Activated CD4-positive, alpha-beta T cell treated with anti-CD3 and anti-CD28 coated beads, Interleukin-2, amount 50 U/mL, for 16 hours (primary cell): Measurements from ENCODE around the gene GPBP1.
"Not testable (repeated sequence)": the region's sequence is repeated elsewhere in the genome, so short reads cannot be mapped to it uniquely, and the experiment has no call there.

Experiments used
- DNase-seq: peaks from one replicate; pipeline ENCODE4 v3.0.0-alpha.2; 2020

The GPBP1 gene

GRCh38 chr5:57211039-57211438 is 37.2 kb downstream of the GPBP1 start:
- no peak for DNase-seq

- no peak for DNase-seq
Observed at GRCh38 chr5:57215629-57216195, 41.9 kb downstream of the GPBP1 start.

- DNase-seq: no peak
Observed at GRCh38 chr5:57216714-57217113, 42.9 kb downstream of the GPBP1 start.

GRCh38 chr5:57219386-57219785 is 45.5 kb downstream of the GPBP1 start:
- DNase-seq: peak; percentile 23

GRCh38 chr5:57221049-57221568 is 47.2 kb downstream of the GPBP1 start:
- DNase-seq: peak; percentile 70

- DNase-seq: peak; percentile 24
Observed at GRCh38 chr5:57225553-57225952, 51.7 kb downstream of the GPBP1 start.

GRCh38 chr5:57229313-57229712 is 55.5 kb downstream of the GPBP1 start:
- DNase-seq: no peak

GRCh38 chr5:57231607-57232006 is 57.7 kb downstream of the GPBP1 start:
- no peak for DNase-seq

- no peak for DNase-seq
Observed at GRCh38 chr5:57232293-57233033, 58.6 kb downstream of the GPBP1 start.

- no peak for DNase-seq
Observed at GRCh38 chr5:57243286-57244137, 69.7 kb downstream of the GPBP1 start.

- no peak for DNase-seq
Observed at GRCh38 chr5:57244331-57244730, 70.5 kb downstream of the GPBP1 start.

- no peak for DNase-seq
Observed at GRCh38 chr5:57246426-57246825, 72.6 kb downstream of the GPBP1 start.

- DNase-seq: no peak
Observed at GRCh38 chr5:57247765-57248164, 73.9 kb downstream of the GPBP1 start.

- DNase-seq: no peak
Observed at GRCh38 chr5:57249265-57249874, 75.5 kb downstream of the GPBP1 start.

- peak; percentile 37 for DNase-seq
Observed at GRCh38 chr5:57258052-57258451, 84.2 kb downstream of the GPBP1 start.

- DNase-seq: no peak
Observed at GRCh38 chr5:57258943-57259342, 85.1 kb downstream of the GPBP1 start.

GRCh38 chr5:57259704-57260103 is 85.8 kb downstream of the GPBP1 start:
- no peak for DNase-seq

GRCh38 chr5:57262541-57262940 is 88.7 kb downstream of the GPBP1 start:
- DNase-seq: no peak

GRCh38 chr5:57267805-57268204 is 93.9 kb downstream of the GPBP1 start:
- no peak for DNase-seq

GRCh38 chr5:57276353-57276752 is 102.5 kb downstream of the GPBP1 start:
- DNase-seq: no peak

GRCh38 chr5:57277085-57277484 is 103.2 kb downstream of the GPBP1 start:
- no peak for DNase-seq

- no peak for DNase-seq
Observed at GRCh38 chr5:57280853-57281252, 107.0 kb downstream of the GPBP1 start.

GRCh38 chr5:57285084-57285483 is 111.2 kb downstream of the GPBP1 start:
- not testable (repeated sequence) for DNase-seq
